Left hindlimb (tissue), 1 donor: ENCODE measurements around the gene ATP2B2.
"Not testable (repeated sequence)": the region's sequence is repeated elsewhere in the genome, so short reads cannot be mapped to it uniquely, and the experiment has no call there.

Experiments
- DNase-seq: peaks from one replicate; pipeline ENCODE4 v3.0.0-alpha.2; 2018

ATP2B2 gene

GRCh38 chr3:10505050-10505790 is at the start of gene ATP2B2:
TSS of gene ATP2B2 (minus strand) at chr3:10505586. CDS start at chr3:10449543, 56,043 bp downstream.
- peak; percentile 39 for DNase-seq

DNA sequence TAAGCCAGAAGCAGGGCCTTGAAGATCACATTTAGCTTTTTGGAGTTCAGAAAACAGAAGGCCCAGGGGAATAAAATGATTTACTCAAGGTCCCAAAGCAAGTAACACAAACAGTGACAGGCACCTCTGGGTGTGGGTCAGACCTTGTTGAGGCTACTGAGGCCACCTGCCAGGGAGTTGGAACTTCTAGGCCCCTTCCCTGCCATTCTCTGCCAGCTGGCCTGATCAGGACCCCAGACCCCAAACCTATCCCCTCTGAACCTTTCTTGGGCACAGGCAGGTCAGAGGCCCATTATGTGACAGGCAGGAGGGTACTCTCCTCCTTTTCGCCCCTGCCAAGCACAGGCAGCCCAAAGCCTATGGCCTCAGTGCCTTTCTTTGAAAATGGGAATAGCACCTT is 49.4 kb upstream of the ATP2B2 start:
- DNase-seq, result no peak

DNA sequence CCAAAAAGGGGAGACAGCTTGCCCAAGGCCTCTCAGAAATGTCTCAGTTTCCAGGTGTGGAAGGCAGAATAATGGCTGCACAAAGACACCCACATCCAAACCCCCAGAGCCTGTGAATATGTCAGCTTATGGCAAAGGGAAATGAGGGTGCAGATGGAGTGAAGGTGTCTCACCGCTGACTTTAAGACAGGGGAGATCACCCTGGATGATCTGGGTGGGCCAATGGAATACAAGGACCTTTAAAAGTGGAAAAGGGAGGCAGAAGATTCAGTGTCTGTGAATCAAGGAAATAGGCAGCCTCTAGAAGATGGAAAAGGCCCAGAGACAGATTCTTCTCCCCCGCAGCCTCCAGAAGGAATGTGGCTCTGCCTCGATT is 48.8 kb upstream of the ATP2B2 start:
- DNase-seq, result no peak

GRCh38 chr3:10553591-10554235 is 48.3 kb upstream of the ATP2B2 start:
- no peak for DNase-seq

- no peak for DNase-seq
Measured at GRCh38 chr3:10552631-10552943, 47.2 kb upstream of the ATP2B2 start.

GRCh38 chr3:10551821-10552630 is 46.6 kb upstream of the ATP2B2 start:
- DNase-seq, result no peak

GRCh38 chr3:10551139-10551538 is 45.8 kb upstream of the ATP2B2 start:
- no peak for DNase-seq

DNA sequence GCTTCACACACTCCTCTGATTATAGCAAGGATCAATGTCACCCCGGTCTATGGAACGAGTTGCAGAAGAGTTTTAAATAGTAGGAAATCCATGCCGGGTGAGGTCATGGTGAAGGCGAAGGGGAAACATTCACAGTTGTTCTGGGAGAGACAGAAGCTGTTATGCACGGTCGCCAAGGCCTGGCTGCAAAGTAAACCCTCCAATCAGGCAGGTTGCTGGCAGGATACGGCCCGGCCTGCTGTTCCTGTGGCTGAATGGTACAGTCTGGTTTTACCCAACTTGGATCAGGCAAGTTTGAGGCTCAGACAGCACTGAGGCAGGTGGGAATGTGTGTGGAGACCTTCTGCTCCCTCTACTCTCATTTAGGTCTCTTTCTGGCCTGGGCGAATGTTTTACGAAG is 45.3 kb upstream of the ATP2B2 start:
- no peak for DNase-seq

- DNase-seq, result no peak
Measured at GRCh38 chr3:10549617-10550230, 44.3 kb upstream of the ATP2B2 start.

DNA sequence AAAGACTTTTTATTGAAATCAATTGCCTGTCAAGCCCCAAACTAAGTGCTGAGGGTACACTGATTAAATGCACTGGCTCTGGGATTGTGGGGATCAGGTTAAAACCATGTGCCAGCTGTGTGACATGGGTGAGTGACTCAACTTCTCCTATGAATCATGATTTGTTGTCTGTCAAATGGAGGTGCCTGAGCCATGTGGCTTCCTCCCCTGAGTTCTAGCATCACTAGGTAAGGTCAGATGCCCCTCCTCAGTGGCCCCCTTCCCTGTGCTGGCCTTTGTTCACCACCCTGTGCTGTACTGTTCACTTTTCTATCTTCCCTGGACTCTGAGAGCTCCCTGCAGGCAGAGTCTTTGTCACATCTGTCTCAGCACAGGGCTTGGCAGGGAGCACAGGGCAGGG is 43.6 kb upstream of the ATP2B2 start:
- no peak for DNase-seq

GRCh38 chr3:10547841-10548783 is 42.7 kb upstream of the ATP2B2 start:
- DNase-seq, result no peak

- no peak for DNase-seq
Measured at GRCh38 chr3:10547413-10547812, 42.0 kb upstream of the ATP2B2 start.

DNA sequence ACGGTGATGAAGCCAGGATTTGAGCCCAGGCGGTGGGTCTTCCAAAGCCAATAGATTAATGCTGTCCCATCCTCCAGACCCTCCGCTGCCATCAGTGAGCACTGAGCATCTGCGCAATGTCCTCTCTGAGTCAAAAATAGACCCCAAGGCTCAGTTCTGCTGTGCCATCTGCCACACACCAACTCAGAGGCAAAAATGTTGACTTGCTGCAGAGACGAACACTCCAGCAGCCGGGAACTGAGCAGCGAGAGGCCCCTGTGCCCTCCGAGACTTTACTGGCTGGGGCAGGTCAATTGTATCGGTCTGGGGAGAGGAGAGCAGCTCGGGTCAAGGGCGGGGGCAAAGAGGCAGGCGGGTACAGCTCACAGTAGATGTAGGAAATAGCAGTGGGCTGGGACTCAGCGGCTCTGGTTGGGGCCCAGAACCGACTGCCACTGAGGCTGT is 41.5 kb upstream of the ATP2B2 start:
- DNase-seq, result no peak

DNA sequence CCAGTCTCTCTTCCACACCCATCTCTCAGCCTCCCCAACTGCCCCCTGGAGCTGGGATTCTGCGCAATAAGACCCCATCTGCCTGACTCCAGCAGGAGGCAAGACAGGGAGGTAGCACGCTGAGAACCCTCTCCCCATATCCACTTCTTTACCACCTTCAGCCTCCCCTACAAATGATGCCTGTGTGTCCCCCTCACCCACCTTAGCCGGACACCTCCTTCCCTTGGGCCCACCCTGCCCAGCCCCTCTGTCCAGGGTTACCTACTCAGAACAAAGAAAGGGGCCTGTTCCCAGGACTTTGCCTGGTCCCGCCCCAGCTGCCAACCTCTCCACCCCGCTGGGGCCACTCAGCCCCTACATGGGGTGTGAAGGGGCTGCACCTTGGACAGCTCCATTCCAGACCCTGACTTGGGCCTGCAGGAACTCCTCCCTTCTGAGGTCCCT is 40.8 kb upstream of the ATP2B2 start:
- no peak for DNase-seq

GRCh38 chr3:10542518-10542917 is 37.1 kb upstream of the ATP2B2 start:
- no peak for DNase-seq

DNA sequence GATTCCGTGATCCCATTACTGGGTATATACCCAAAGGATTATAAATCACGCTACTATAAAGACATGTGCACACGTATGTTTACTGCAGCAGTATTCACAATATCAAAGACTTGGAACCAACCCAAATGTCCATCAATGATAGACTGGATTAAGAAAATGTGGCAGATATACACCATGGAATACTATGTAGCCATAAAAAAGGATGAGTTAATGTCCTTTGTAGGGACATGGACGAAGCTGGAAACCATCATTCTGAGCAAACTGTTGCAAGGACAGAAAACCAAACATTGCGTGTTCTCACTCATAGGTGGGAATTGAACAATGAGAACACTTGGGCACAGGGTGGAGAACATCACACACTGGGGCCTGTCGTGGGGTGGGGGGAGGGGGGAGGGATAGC is 35.0 kb upstream of the ATP2B2 start:
- not testable (repeated sequence) for DNase-seq

GRCh38 chr3:10534066-10534465 is 28.7 kb upstream of the ATP2B2 start:
- DNase-seq, result no peak

- DNase-seq, result no peak
Measured at GRCh38 chr3:10533737-10534023, 28.3 kb upstream of the ATP2B2 start.

DNA sequence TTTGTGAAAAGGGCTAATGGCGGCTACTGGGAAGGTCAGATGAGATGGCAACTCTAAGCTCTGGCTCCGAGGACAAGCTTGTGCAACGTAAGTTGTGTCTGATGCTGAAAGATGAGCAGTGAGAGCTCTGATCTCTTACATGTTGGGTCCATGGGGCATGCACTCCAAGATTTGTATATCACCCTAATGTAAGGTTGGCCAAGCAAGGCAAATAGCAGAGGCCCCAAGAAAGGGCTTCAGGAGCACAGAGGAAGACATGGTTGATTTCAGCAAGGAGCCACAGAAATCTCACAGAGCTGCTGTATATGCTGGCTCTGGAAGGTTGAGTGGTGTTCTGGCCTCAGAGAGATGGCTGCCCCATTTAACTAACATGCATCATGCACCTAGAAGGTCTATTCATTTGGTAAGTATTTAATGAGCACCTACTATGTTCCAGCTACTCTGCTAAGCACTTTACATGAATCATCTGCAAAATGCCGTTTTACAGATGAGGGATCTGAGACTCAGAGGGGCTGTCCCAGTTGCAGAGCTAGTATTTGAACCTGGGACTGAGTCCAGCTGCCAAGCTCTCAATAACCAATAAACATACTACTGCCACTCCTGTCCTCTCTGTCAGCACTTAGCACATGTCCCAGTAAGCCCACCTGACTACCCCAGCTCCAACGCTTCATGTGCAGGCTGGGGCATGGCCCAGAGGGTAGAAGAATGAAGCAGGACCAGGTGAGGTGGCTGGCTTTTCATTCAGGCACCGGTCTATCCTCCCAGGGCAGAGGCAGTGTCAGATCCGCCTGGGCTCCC is 27.8 kb upstream of the ATP2B2 start:
- no peak for DNase-seq

DNA sequence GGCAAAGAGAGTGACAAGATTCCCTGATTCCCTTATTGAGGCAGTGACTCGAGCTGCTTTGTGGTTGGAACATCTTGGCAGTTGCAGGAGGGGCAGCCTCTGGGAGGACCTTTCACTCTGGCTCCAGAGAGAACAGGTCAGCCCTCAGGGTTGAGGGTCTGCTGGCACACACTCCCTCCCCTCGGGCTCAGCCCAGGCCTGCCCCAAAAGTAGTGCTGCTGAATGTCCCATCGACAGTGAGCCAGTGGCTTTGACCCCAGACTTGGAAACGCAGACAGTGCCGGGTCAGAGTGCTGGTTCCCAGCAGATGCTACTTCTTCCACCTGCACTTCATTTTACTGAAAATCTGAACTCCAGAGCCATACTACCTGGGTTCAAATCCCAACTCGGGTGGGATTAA is 25.6 kb upstream of the ATP2B2 start:
- no peak for DNase-seq

- no peak for DNase-seq
Measured at GRCh38 chr3:10530241-10530640, 24.9 kb upstream of the ATP2B2 start.

DNA sequence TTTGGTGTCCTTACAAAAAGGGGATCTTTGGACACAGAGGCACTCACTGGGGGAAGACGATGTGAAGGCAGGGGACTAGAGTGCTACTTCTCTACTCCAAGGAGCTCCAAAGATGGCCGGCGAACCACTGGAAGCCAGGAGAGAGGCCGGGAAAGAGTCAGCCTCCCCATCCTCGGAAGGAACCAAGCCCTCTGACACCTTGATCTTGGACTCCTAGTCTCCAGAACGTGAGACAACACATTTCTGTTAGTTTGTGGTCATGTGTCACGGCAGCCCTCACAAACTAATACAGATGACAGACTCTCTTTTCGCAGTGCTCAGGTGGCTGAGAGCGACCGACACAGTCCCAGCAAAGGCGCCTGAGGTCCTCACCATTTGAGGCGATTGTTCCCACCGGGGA is 24.4 kb upstream of the ATP2B2 start:
- DNase-seq, result no peak
